H9 (cell line): ENCODE measurements around the gene MCCC1. TPM values are rescaled to one million over a fixed set of nuclear protein-coding genes. Genes with fewer than 3 reads are reported as not detected.
"Not testable (repeated sequence)": the region's sequence is repeated elsewhere in the genome, so short reads cannot be mapped to it uniquely, and the experiment has no call there.

Experiments used
- DNase-seq: peaks from one replicate; pipeline ENCODE4 v3.0.0-alpha.2; 2017
- H2AFZ ChIP-seq: one replicate; pipeline ENCODE4 v1.6.1; 2013; ENCODE audit warnings: mild to moderate bottlenecking, low read length, control low read depth, moderate library complexity
- H2AK5ac ChIP-seq: 2 replicates; pipeline ENCODE4 v1.6.1; 2013; ENCODE audit warnings: low read length, control low read depth, mixed read lengths; ENCODE audit not compliant: insufficient read length
- H2BK120ac ChIP-seq: one replicate; pipeline ENCODE4 v1.6.1; 2013; ENCODE audit warnings: low read depth, mild to moderate bottlenecking, low read length, control low read depth, inconsistent platforms; ENCODE audit not compliant: poor library complexity, severe bottlenecking
- H2BK12ac ChIP-seq: 2 replicates; pipeline ENCODE4 v1.6.1; 2013; ENCODE audit warnings: low read length, control low read depth, mixed read lengths, low read depth; ENCODE audit not compliant: insufficient read length
- H2BK15ac ChIP-seq: 2 replicates; pipeline ENCODE4 v1.6.1; 2013; ENCODE audit warnings: low read depth, low read length, control low read depth
- H2BK20ac ChIP-seq: one replicate; pipeline ENCODE4 v1.6.1; 2013; ENCODE audit warnings: low read depth, mild to moderate bottlenecking, low read length, control low read depth, inconsistent platforms; ENCODE audit not compliant: poor library complexity, severe bottlenecking
- H2BK5ac ChIP-seq: 2 replicates; pipeline ENCODE4 v1.6.1; 2013; ENCODE audit warnings: low read length, control low read depth, mixed read lengths; ENCODE audit not compliant: insufficient read length
- H3K14ac ChIP-seq: 2 replicates; pipeline ENCODE4 v1.6.1; 2013; ENCODE audit warnings: low read length, control low read depth; ENCODE audit not compliant: insufficient read depth
- H3K18ac ChIP-seq: 2 replicates; pipeline ENCODE4 v1.6.1; 2013; ENCODE audit warnings: low read depth, mild to moderate bottlenecking, mixed read lengths, low read length, control low read depth; ENCODE audit not compliant: insufficient read length
- H3K23ac ChIP-seq: 2 replicates; pipeline ENCODE4 v1.6.1; 2013; ENCODE audit warnings: low read length, control low read depth, mixed read lengths, low read depth; ENCODE audit not compliant: insufficient read length
- H3K23me2 ChIP-seq: 2 replicates; pipeline ENCODE4 v1.6.1; 2013; ENCODE audit warnings: low read depth, mild to moderate bottlenecking, mixed read lengths, low read length, control low read depth; ENCODE audit not compliant: insufficient read length, poor library complexity, severe bottlenecking
- H3K27ac ChIP-seq: 2 replicates; pipeline ENCODE4 v1.5.1; 2013; ENCODE audit warnings: low read length, control low read depth, mixed read lengths, low read depth; ENCODE audit not compliant: insufficient read length
- H3K27me3 ChIP-seq: 2 replicates; pipeline ENCODE4 v1.6.1; 2013; ENCODE audit warnings: low read length, control low read depth, inconsistent platforms; ENCODE audit not compliant: insufficient read depth
- H3K4ac ChIP-seq: 2 replicates; pipeline ENCODE4 v1.6.1; 2013; ENCODE audit warnings: low read depth, mild to moderate bottlenecking, control low read depth, inconsistent platforms, low read length, moderate library complexity
- H3K4me1 ChIP-seq: 2 replicates; pipeline ENCODE4 v1.6.1; 2013; ENCODE audit warnings: low read length, control low read depth, inconsistent platforms; ENCODE audit not compliant: insufficient read depth
- H3K4me2 ChIP-seq: 2 replicates; pipeline ENCODE4 v1.6.1; 2013; ENCODE audit warnings: low read length, control low read depth, mixed read lengths; ENCODE audit not compliant: insufficient read length, insufficient read depth
- H3K56ac ChIP-seq: 2 replicates; pipeline ENCODE4 v1.6.1; 2013; ENCODE audit warnings: low read depth, mild to moderate bottlenecking, mixed read lengths, low read length, control low read depth; ENCODE audit not compliant: insufficient read length
- H3K79me1 ChIP-seq: 2 replicates; pipeline ENCODE4 v1.6.1; 2013; ENCODE audit warnings: low read depth, mild to moderate bottlenecking, moderate library complexity, low read length, control low read depth, inconsistent platforms; ENCODE audit not compliant: insufficient read depth, poor library complexity, severe bottlenecking
- H3K79me2 ChIP-seq: 2 replicates; pipeline ENCODE4 v1.6.1; 2013; ENCODE audit warnings: low read length, control low read depth, inconsistent platforms; ENCODE audit not compliant: insufficient read depth
- H3K9ac ChIP-seq: 2 replicates; pipeline ENCODE4 v1.6.1; 2013; ENCODE audit warnings: low read length, control low read depth, mixed read lengths; ENCODE audit not compliant: insufficient read length; ENCODE audit errors: extremely low read depth
- H3K9me3 ChIP-seq: one replicate; pipeline ENCODE4 v1.6.1; 2013; ENCODE audit warnings: low read depth, low read length, inconsistent platforms; ENCODE audit not compliant: control insufficient read depth
- H3T11ph ChIP-seq: one replicate; pipeline ENCODE4 v1.6.1; 2013; ENCODE audit warnings: mild to moderate bottlenecking, low read length, control low read depth, inconsistent platforms
- H4K20me1 ChIP-seq: one replicate; pipeline ENCODE4 v1.6.1; 2013; ENCODE audit not compliant: control insufficient read depth, insufficient read length, insufficient read depth
- H4K5ac ChIP-seq: 2 replicates; pipeline ENCODE4 v1.6.1; 2013; ENCODE audit warnings: low read depth, mild to moderate bottlenecking, mixed read lengths, low read length, control low read depth; ENCODE audit not compliant: insufficient read length
- H4K8ac ChIP-seq: replicated peaks from 2 replicates; pipeline ENCODE4 v1.6.1; 2013; ENCODE audit warnings: low read length, control low read depth, mixed read lengths, low read depth; ENCODE audit not compliant: insufficient read length
- H4K91ac ChIP-seq: 2 replicates; pipeline ENCODE4 v1.6.1; 2013; ENCODE audit warnings: low read depth, mild to moderate bottlenecking, moderate library complexity, mixed read lengths, low read length, control low read depth; ENCODE audit not compliant: insufficient read length
- H3K27ac Mint-ChIP-seq, 3 experiments: 2 replicates in 2 of 3; 3 replicates in 1 of 3; pipeline ENCODE4 v1.8.0; 2020 to 2021; ENCODE audit warnings: mixed read lengths in 3 of 3, mild to moderate bottlenecking in 1 of 3, moderate library complexity in 1 of 3
- H3K27me3 Mint-ChIP-seq: 2 replicates; pipeline ENCODE4 v1.8.0; 2021; ENCODE audit warnings: low read depth, mild to moderate bottlenecking, moderate library complexity, mixed read lengths
- H3K36me3 Mint-ChIP-seq, 3 experiments: 2 replicates in 2 of 3; 3 replicates in 1 of 3; pipeline ENCODE4 v1.8.0; 2020 to 2021; ENCODE audit warnings: low read depth in 3 of 3, mixed read lengths in 3 of 3; ENCODE audit not compliant: insufficient read depth in 1 of 3
- H3K4me1 Mint-ChIP-seq, 2 experiments: 2 replicates each; pipeline ENCODE4 v1.8.0; 2020; ENCODE audit warnings: mixed read lengths in 2 of 2
- H3K4me3 Mint-ChIP-seq, 2 experiments: 2 replicates in 1 of 2; 3 replicates in 1 of 2; pipeline ENCODE4 v1.8.0; 2020 to 2021; ENCODE audit warnings: mild to moderate bottlenecking in 2 of 2, mixed read lengths in 2 of 2, moderate library complexity in 1 of 2
- H3K9me3 Mint-ChIP-seq, 2 experiments: 2 replicates in 1 of 2; 3 replicates in 1 of 2; pipeline ENCODE4 v1.8.0; 2020; ENCODE audit warnings: mild to moderate bottlenecking in 2 of 2, mixed read lengths in 2 of 2, moderate library complexity in 1 of 2
- WGBS: extraction: QIAGEN DNeasy Blood & Tissue Kit; methylation state at CpG from one replicate; pipeline ENCODE4 v1.1.7; 2013; ENCODE audit warnings: missing lambda C conversion rate, low lambda C conversion rate, mixed read lengths; ENCODE audit not compliant: insufficient read length; ENCODE audit errors: extremely low coverage; 5-methylcytosine and 5-hydroxymethylcytosine counted together
- total RNA-seq: library from RNA; stranded (reverse); gene quantifications from 2 replicates; pipeline ENCODE4 v1.2.1, GENCODE V29; 2021
- TF ChIP-seq, protein P1 (sequence below): fragments of 200-600 bp; sonication (generic); conservative IDR thresholded peaks from 3 replicates; pipeline ENCODE4 v1.8.0; 2021; ENCODE audit warnings: antibody characterized with exemption, mild to moderate bottlenecking

Gene MCCC1
- total RNA-seq, 1 experiment from 2014 or later: 18.3 TPM

DNA sequence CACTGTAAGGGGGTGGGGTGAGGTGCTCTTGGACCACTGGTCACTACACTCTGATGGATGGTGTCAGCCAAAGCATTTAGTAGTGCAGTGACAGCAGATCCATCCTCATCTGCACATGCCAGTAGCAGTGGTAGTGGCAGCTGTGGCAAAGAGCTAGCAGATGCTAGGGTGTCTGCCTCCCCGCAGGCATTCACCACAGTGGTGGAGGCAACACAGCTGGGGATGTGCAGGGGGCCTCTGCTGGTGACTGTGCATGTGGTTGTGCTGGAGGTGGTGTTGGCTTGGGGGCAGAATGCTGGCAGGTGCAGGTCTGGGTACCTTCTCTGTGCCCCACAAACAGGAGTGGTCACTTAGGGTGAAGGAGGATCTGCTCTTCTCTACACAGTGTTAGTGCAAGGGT is 99.5 kb downstream of the MCCC1 start:
- no peaks in the 10 kb centered on the region for H3K79me1 ChIP-seq
- TF ChIP-seq, protein P1, sequence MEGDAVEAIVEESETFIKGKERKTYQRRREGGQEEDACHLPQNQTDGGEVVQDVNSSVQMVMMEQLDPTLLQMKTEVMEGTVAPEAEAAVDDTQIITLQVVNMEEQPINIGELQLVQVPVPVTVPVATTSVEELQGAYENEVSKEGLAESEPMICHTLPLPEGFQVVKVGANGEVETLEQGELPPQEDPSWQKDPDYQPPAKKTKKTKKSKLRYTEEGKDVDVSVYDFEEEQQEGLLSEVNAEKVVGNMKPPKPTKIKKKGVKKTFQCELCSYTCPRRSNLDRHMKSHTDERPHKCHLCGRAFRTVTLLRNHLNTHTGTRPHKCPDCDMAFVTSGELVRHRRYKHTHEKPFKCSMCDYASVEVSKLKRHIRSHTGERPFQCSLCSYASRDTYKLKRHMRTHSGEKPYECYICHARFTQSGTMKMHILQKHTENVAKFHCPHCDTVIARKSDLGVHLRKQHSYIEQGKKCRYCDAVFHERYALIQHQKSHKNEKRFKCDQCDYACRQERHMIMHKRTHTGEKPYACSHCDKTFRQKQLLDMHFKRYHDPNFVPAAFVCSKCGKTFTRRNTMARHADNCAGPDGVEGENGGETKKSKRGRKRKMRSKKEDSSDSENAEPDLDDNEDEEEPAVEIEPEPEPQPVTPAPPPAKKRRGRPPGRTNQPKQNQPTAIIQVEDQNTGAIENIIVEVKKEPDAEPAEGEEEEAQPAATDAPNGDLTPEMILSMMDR: no peak
- no CpG with 5 or more reads among the region's 1 CpG for WGBS

DNA sequence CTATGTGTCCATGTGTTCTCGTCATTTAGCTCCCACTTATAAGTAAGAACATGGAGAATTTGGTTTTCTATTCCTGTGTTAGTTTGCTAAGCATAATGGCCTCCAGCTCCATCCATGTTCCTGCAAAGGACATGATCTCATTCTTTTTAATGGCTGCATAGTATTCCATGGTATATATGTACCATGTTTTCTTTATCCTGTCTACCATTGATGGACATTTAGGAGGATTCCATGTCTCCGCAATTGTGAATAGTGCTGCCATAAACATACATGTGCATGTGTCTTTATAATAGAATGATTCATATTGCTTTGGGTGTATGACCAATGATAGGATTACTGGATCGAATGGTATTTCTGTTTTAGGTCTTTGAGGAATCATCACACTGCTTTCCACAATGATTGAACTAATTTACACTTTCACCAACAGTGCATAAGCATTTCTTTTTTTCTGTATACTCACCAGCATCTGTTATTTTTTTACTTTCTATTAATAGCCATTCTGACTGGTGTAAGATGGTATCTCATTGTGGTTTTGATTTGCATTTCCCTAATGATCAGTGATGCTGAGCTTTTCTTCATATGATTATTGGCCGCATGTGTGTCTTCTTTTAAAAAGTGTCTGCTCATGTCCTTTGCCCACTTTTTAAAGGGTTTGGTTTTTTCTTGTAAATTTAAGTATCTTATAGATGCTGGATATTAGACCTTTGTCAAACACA is 105.7 kb downstream of the MCCC1 start:
- not testable (repeated sequence) for H2BK15ac ChIP-seq, H4K91ac ChIP-seq, H3K23ac ChIP-seq, H3K9me3 ChIP-seq, H3K9me3 Mint-ChIP-seq, H2BK120ac ChIP-seq, H2BK20ac ChIP-seq, H3K79me2 ChIP-seq, H3K27ac ChIP-seq, H3K36me3 Mint-ChIP-seq, H2AFZ ChIP-seq, H3K18ac ChIP-seq, H3K27ac Mint-ChIP-seq, H3K4me1 ChIP-seq, H3K4me2 ChIP-seq, H2BK12ac ChIP-seq, H3K4me3 Mint-ChIP-seq, H4K20me1 ChIP-seq, H4K8ac ChIP-seq, H3K14ac ChIP-seq, H3K4me1 Mint-ChIP-seq, H3K79me1 ChIP-seq, H2BK5ac ChIP-seq, H2AK5ac ChIP-seq, H4K5ac ChIP-seq, H3K23me2 ChIP-seq, H3T11ph ChIP-seq, H3K4ac ChIP-seq, H3K27me3 Mint-ChIP-seq, H3K9ac ChIP-seq, H3K27me3 ChIP-seq, DNase-seq, H3K56ac ChIP-seq
- WGBS: no CpG with 5 or more reads among the region's 4 CpGs

More for the DNA sequence above, 99.5 kb downstream of the MCCC1 start:
- H3K27ac Mint-ChIP-seq: peak overlapping the region in 2 of 3 experiments; percentile 34 to 52; a peak in 2 of 7 replicates
- H3K9ac ChIP-seq: no peak overlapping the region
- H4K5ac ChIP-seq: no peak overlapping the region
- H3K4me2 ChIP-seq: no peak overlapping the region
- no peak overlapping the region for H3K27ac ChIP-seq
- H3K27me3 ChIP-seq: no peaks in the 10 kb centered on the region
- no peak overlapping the region for H2BK12ac ChIP-seq
- H3K4ac ChIP-seq: no peak overlapping the region
- H2BK5ac ChIP-seq: no peak overlapping the region
- no peak overlapping the region for H3K23ac ChIP-seq
- H2BK120ac ChIP-seq: no peak overlapping the region
- H3T11ph ChIP-seq: no peak overlapping the region
- no peak overlapping the region for H3K18ac ChIP-seq
- no peak overlapping the region for H4K91ac ChIP-seq
- H4K20me1 ChIP-seq: no peaks in the 10 kb centered on the region
- no peak overlapping the region for H3K4me3 Mint-ChIP-seq
- no peaks in the 10 kb centered on the region for H3K9me3 ChIP-seq
- no peak overlapping the region for H2BK15ac ChIP-seq
- H3K4me1 ChIP-seq: no peaks in the 10 kb centered on the region
- H3K79me2 ChIP-seq: no peaks in the 10 kb centered on the region
- no peak overlapping the region for H2BK20ac ChIP-seq
- H3K56ac ChIP-seq: no peak overlapping the region
- H3K9me3 Mint-ChIP-seq: no peaks in the 10 kb centered on the region; a peak in 1 of 5 replicates
- no peaks in the 10 kb centered on the region for H3K27me3 Mint-ChIP-seq
- no peak overlapping the region for H4K8ac ChIP-seq
- no peaks in the 10 kb centered on the region for H3K23me2 ChIP-seq
- peaks cover 2 to 6% of the 10 kb centered on the region in 2 experiments; a peak in 3 of 4 replicates for H3K4me1 Mint-ChIP-seq
- no peak overlapping the region for H2AK5ac ChIP-seq
- H3K14ac ChIP-seq: no peak overlapping the region; the same call in 1 of the 2 replicates
- no peaks in the 10 kb centered on the region; a peak in 1 of 7 replicates for H3K36me3 Mint-ChIP-seq
- DNase-seq: no peak
- no peak overlapping the region for H2AFZ ChIP-seq
